ENCODE data around the gene TRAPPC11. TPM values are rescaled to one million over a fixed set of nuclear protein-coding genes. Genes with fewer than 3 reads are reported as not detected.

TRAPPC11 gene
- total RNA-seq, 5 donors from 2014 or later (not counting 1 experiment from before 2014, with no cell fraction given) = 28.0 to 50.6 (median 38.3) TPM

GRCh38 chr4:183657564-183657963 lies 1.5 kb upstream of the TRAPPC11 start:
- ChIA-PET CTCF (interaction anchor here in 1 of 2 donors (0.6 kb wide), 1 partner anchor 818 kb away, joined by 5 read pairs; no protein-coding TSS in a partner anchor), POLR2A (no interaction called here)
- H3K27me3 ChIP-seq (replicated peaks in 1 of 2; ENCODE audit: control insufficient read depth in 2 of 2, extremely low read depth in 1 of 2, insufficient read depth in 2 of 2, low read length in 1 of 2) = no peaks in the 10 kb centered on the region
- H3K27ac ChIP-seq (ENCODE audit: low read length) = no peak overlapping the region
- ATAC-seq (replicated peaks in 1 of 4) (no peak), DNase-seq (peak in 1 of 35 experiments; percentile 7)
- H3K27ac Mint-ChIP-seq = peak overlapping the region in 1 of 2 donors; percentile 22
- no CpG with 5 or more reads among the region's 3 CpGs for WGBS (ENCODE audit: insufficient coverage)
- peaks cover 0 to 13% of the 10 kb centered on the region in 2 donors for H3K36me3 ChIP-seq (ENCODE audit: control insufficient read depth in 2 of 2, extremely low read depth in 1 of 2, insufficient read depth in 1 of 2, low read length in 1 of 2)
- no peaks in the 10 kb centered on the region for H3K9me3 Mint-ChIP-seq
- peaks cover 22 to 25% of the 10 kb centered on the region in 2 experiments for H3K4me1 ChIP-seq (ENCODE audit: control insufficient read depth in 1 of 2, extremely low read depth in 1 of 2, insufficient read depth in 2 of 2, low read length in 2 of 2)
- H3K27me3 Mint-ChIP-seq = no peaks in the 10 kb centered on the region
- H3K4me3 Mint-ChIP-seq = peak overlapping the region; percentile 93 to 98 (median 96)
- H3K9me3 ChIP-seq = no peaks in the 10 kb centered on the region
- H3K4me1 Mint-ChIP-seq = peaks cover 24 to 44% (median 41%) of the 10 kb centered on the region in 3 donors
- no peak overlapping the region for H3K4me3 ChIP-seq (ENCODE audit: control insufficient read depth in 1 of 2, extremely low read depth in 1 of 2, low read length in 1 of 2)
- H3K36me3 Mint-ChIP-seq = peaks cover 25% of the 10 kb centered on the region

DNA sequence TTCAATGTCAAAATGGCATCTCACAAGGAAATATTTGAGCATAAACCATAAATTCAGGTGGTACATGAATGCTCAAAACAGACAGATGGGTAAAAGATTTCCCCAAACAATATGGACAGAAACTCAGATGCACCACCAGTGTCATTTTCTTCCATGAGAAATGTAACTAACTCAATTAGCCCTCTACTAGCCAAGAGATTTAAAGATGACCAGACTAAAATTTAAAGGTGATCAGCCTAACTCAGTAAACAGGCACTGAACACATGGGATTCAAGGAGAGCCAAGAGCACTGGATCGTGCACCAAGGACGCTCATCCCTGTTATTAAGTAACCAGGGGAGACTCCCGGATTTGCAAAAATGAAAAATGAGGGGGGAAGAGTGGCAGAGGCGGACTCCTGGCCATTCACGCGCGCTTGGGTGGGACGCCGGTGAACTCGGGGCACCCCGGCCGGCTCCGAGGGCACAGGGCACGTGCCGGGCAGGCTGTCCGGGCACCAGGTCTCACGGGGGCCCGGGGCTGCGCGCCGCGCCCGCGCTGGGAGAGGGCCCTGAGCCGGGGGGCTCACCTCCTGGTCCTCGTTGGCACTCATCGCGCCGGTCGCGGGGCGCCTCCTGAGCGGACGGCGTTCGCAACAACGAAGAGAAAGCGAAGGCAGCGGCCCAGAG lies 598 bp upstream of the TRAPPC11 start:
- peak overlapping the region; percentile 59 for H3K27ac ChIP-seq (ENCODE audit: low read length)
- H3K4me3 ChIP-seq (ENCODE audit: control insufficient read depth in 1 of 2, extremely low read depth in 1 of 2, low read length in 1 of 2) = peak overlapping the region; percentile 75 to 76
- H3K9me3 ChIP-seq = no peaks in the 10 kb centered on the region
- under 1% methylated on average over 24 of the region's 39 CpGs for WGBS (ENCODE audit: insufficient coverage)
- CTCF ChIA-PET = interaction anchor here in 1 of 2 donors (1.3 kb wide), 1 partner anchor 155 kb away, joined by 3 read pairs; no protein-coding TSS in a partner anchor
- peaks cover 0 to 6% of the 10 kb centered on the region in 2 donors for H3K36me3 ChIP-seq (ENCODE audit: control insufficient read depth in 2 of 2, extremely low read depth in 1 of 2, insufficient read depth in 1 of 2, low read length in 1 of 2)
- ATAC-seq (replicated peaks in 1 of 4) = peak in 2 of 4 experiments; percentile 25 to 28
- H3K27me3 ChIP-seq (replicated peaks in 1 of 2; ENCODE audit: control insufficient read depth in 2 of 2, extremely low read depth in 1 of 2, insufficient read depth in 2 of 2, low read length in 1 of 2) = no peaks in the 10 kb centered on the region
- H3K4me1 ChIP-seq (ENCODE audit: control insufficient read depth in 1 of 2, extremely low read depth in 1 of 2, insufficient read depth in 2 of 2, low read length in 2 of 2) = peaks cover 22 to 25% of the 10 kb centered on the region in 2 experiments
- Mint-ChIP-seq H3K4me1 (peaks cover 25 to 44% (median 41%) of the 10 kb centered on the region in 3 donors), H3K27ac (peak overlapping the region; percentile 94 to 95), H3K4me3 (peak overlapping the region; percentile 93 to 98 (median 96)), H3K27me3 (no peaks in the 10 kb centered on the region), H3K36me3 (peaks cover 16% of the 10 kb centered on the region), H3K9me3 (no peaks in the 10 kb centered on the region)
- POLR2A ChIA-PET = interaction anchor here in 1 of 2 donors (0.7 kb wide), 1 partner anchor 748 kb away, joined by 3 read pairs; no protein-coding TSS in a partner anchor
- DNase-seq = peak in 18 of 35 experiments; percentile 1 to 41 (median 6)

DNA sequence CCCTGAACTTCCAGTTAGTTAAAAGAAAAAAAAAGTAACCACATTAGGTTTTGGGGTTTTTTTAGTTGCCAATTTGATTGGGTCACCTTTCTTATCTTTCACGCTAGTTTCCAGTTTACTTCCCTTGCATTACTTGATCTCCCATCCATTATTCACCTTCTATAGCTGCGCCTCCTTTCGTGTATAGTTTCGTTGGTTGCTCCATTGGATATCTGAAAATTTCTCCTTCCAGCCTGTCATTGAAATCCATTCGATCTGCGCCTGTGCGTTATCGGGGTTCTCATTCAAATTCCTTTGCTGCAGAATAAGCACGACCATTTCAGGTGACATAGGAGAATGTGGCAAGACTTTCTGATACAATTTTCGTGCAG lies 764 bp downstream of the TRAPPC11 start:
- Histone ChIP-seq H3K27ac (ENCODE audit: low read length) (peak overlapping the region; percentile 74), H3K36me3 (ENCODE audit: control insufficient read depth in 2 of 2, extremely low read depth in 1 of 2, insufficient read depth in 1 of 2, low read length in 1 of 2) (peaks cover 0 to 9% of the 10 kb centered on the region in 2 donors), H3K4me1 (ENCODE audit: control insufficient read depth in 1 of 2, extremely low read depth in 1 of 2, insufficient read depth in 2 of 2, low read length in 2 of 2) (peaks cover 22 to 25% of the 10 kb centered on the region in 2 experiments), H3K27me3 (replicated peaks in 1 of 2; ENCODE audit: control insufficient read depth in 2 of 2, extremely low read depth in 1 of 2, insufficient read depth in 2 of 2, low read length in 1 of 2) (no peaks in the 10 kb centered on the region), H3K4me3 (ENCODE audit: control insufficient read depth in 1 of 2, extremely low read depth in 1 of 2, low read length in 1 of 2) (peak overlapping the region; percentile 64 to 76), H3K9me3 (no peaks in the 10 kb centered on the region)
- Mint-ChIP-seq H3K9me3 (no peaks in the 10 kb centered on the region), H3K27ac (peak overlapping the region; percentile 76 to 82), H3K4me3 (peak overlapping the region; percentile 92 to 96 (median 93)), H3K4me1 (peaks cover 33 to 44% (median 41%) of the 10 kb centered on the region in 3 donors), H3K27me3 (no peaks in the 10 kb centered on the region), H3K36me3 (peaks cover 13% of the 10 kb centered on the region)
- ChIA-PET CTCF (interaction anchor here in 1 of 2 donors (0.6 to 1.3 kb wide), 2 partner anchors 156 to 208 kb away, joined by 3 read pairs; no protein-coding TSS in a partner anchor), POLR2A (no interaction called here)
- no peak for ATAC-seq (replicated peaks in 1 of 4)
- 22% methylated on average over 8 of the region's 10 CpGs for WGBS (ENCODE audit: insufficient coverage)
- no peak for DNase-seq

DNA sequence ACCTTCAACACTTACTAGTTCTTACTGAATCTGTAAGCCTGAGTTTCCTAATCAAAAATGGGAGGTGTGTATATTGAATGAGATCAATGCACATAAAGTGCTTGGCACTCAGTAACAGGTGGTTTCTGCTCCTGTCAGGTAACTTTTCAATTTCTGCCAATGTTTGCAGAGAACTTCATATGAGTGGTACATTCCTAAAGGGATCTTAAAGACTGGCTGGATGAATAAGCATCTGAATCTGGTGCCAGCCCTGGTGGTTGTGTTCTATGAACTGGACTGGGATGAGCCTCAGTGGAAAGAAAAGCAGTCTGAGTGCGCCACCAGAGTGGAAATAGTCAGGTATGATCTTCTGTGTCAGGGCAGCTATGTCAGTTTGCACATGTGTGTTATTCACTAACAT lies 7.0 kb downstream of the TRAPPC11 start:
- CTCF ChIA-PET = no interaction called here
- Histone ChIP-seq H3K4me3 (ENCODE audit: control insufficient read depth in 1 of 2, extremely low read depth in 1 of 2, low read length in 1 of 2) (no peak overlapping the region), H3K9me3 (no peaks in the 10 kb centered on the region), H3K4me1 (ENCODE audit: control insufficient read depth in 1 of 2, extremely low read depth in 1 of 2, insufficient read depth in 2 of 2, low read length in 2 of 2) (peaks cover 0 to 7% of the 10 kb centered on the region in 2 experiments), H3K36me3 (ENCODE audit: control insufficient read depth in 2 of 2, extremely low read depth in 1 of 2, insufficient read depth in 1 of 2, low read length in 1 of 2) (peaks cover 0 to 54% of the 10 kb centered on the region in 2 donors), H3K27me3 (replicated peaks in 1 of 2; ENCODE audit: control insufficient read depth in 2 of 2, extremely low read depth in 1 of 2, insufficient read depth in 2 of 2, low read length in 1 of 2) (no peaks in the 10 kb centered on the region), H3K27ac (ENCODE audit: low read length) (no peak overlapping the region)
- Mint-ChIP-seq H3K27me3 (no peaks in the 10 kb centered on the region), H3K4me3 (no peak overlapping the region), H3K36me3 (peaks cover 37% of the 10 kb centered on the region), H3K4me1 (peaks cover 8 to 15% (median 9%) of the 10 kb centered on the region in 3 donors), H3K9me3 (no peaks in the 10 kb centered on the region), H3K27ac (no peak overlapping the region)
- DNase-seq (no peak), ATAC-seq (replicated peaks in 1 of 4) (no peak)
- WGBS (ENCODE audit: insufficient coverage) = no CpG with 5 or more reads among the region's 1 CpG
- POLR2A ChIA-PET = no interaction called here

DNA sequence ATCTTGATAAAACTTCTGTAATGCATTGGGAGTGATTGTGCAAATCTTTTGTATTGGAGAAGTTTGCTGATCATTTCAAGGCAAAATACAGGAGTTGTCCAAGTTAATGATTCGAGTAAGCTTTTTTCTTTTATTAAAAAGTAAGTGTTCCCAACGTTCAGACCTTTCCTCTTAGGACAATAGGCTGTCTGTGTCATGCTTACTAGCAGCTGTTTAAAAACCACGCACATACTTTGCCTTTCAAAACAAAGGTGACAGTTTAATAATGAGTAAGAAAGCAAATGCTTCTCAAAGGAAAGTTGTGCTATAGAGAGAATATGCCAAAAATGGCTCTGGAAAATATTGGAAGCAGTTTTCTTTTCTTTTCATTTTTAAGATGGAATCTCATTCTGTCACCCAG lies 11.2 kb downstream of the TRAPPC11 start:
- Mint-ChIP-seq H3K4me3 (no peak overlapping the region), H3K27me3 (no peaks in the 10 kb centered on the region), H3K36me3 (peaks cover 45% of the 10 kb centered on the region), H3K4me1 (peaks cover 4 to 12% (median 10%) of the 10 kb centered on the region in 3 donors), H3K27ac (no peak overlapping the region), H3K9me3 (no peaks in the 10 kb centered on the region)
- WGBS (ENCODE audit: insufficient coverage) = no CpG with 5 or more reads among the region's 3 CpGs
- ChIA-PET CTCF (no interaction called here), POLR2A (no interaction called here)
- Histone ChIP-seq H3K36me3 (ENCODE audit: control insufficient read depth in 2 of 2, extremely low read depth in 1 of 2, insufficient read depth in 1 of 2, low read length in 1 of 2) (peaks cover 0 to 54% of the 10 kb centered on the region in 2 donors), H3K4me3 (ENCODE audit: control insufficient read depth in 1 of 2, extremely low read depth in 1 of 2, low read length in 1 of 2) (no peak overlapping the region), H3K9me3 (no peaks in the 10 kb centered on the region), H3K4me1 (ENCODE audit: control insufficient read depth in 1 of 2, extremely low read depth in 1 of 2, insufficient read depth in 2 of 2, low read length in 2 of 2) (no peaks in the 10 kb centered on the region), H3K27ac (ENCODE audit: low read length) (no peak overlapping the region), H3K27me3 (replicated peaks in 1 of 2; ENCODE audit: control insufficient read depth in 2 of 2, extremely low read depth in 1 of 2, insufficient read depth in 2 of 2, low read length in 1 of 2) (no peaks in the 10 kb centered on the region)
- DNase-seq (no peak), ATAC-seq (replicated peaks in 1 of 4) (no peak)

GRCh38 chr4:183670960-183671555 lies 12.0 kb downstream of the TRAPPC11 start:
- H3K36me3 ChIP-seq (ENCODE audit: control insufficient read depth in 2 of 2, extremely low read depth in 1 of 2, insufficient read depth in 1 of 2, low read length in 1 of 2) = peaks cover 0 to 50% of the 10 kb centered on the region in 2 donors
- 93% methylated on average over 2 of the region's 12 CpGs for WGBS (ENCODE audit: insufficient coverage)
- POLR2A ChIA-PET = no interaction called here
- H3K9me3 ChIP-seq = no peaks in the 10 kb centered on the region
- Mint-ChIP-seq H3K27ac (no peak overlapping the region), H3K4me3 (no peak overlapping the region), H3K9me3 (no peaks in the 10 kb centered on the region), H3K4me1 (peaks cover 4 to 8% (median 8%) of the 10 kb centered on the region in 3 donors), H3K36me3 (peaks cover 42% of the 10 kb centered on the region), H3K27me3 (no peaks in the 10 kb centered on the region)
- H3K4me1 ChIP-seq (ENCODE audit: control insufficient read depth in 1 of 2, extremely low read depth in 1 of 2, insufficient read depth in 2 of 2, low read length in 2 of 2) = no peaks in the 10 kb centered on the region
- no peak for ATAC-seq (replicated peaks in 1 of 4)
- no peaks in the 10 kb centered on the region for H3K27me3 ChIP-seq (replicated peaks in 1 of 2; ENCODE audit: control insufficient read depth in 2 of 2, extremely low read depth in 1 of 2, insufficient read depth in 2 of 2, low read length in 1 of 2)
- H3K27ac ChIP-seq (ENCODE audit: low read length) = no peak overlapping the region
- no peak for DNase-seq
- H3K4me3 ChIP-seq (ENCODE audit: control insufficient read depth in 1 of 2, extremely low read depth in 1 of 2, low read length in 1 of 2) = no peak overlapping the region
- CTCF ChIA-PET = interaction anchor here in 1 of 2 donors (1.0 kb wide), 1 partner anchor 13 kb away, joined by 3 read pairs; no protein-coding TSS in a partner anchor
